ENCODE results near the gene C21orf91.

C21orf91 gene

GRCh38 chr21:17797967-17798366 is 21.2 kb downstream of the C21orf91 start:
- DNase-seq (ENCODE audit: low spot score), result no peak

- no peak for DNase-seq (ENCODE audit: low spot score)
These were observed 22.7 kb downstream of the C21orf91 start for GRCh38 chr21:17796503-17796902.

DNA sequence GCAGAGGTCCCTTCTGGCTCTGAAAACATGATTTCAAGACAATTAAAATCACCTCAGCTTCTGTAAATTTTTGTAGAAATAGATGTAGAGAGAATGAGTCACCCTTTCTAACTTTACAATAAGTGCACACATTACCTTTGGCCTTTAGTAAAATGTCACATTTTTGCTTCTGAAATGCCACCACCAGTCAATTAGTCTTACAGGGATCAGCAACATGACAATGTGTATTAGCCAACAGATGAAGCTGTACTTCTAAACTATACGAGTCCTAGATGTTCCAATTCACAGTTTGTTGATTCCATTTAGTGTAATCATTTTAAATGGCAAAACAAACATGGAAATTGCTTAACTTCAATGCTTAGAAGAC is 23.1 kb downstream of the C21orf91 start:
- DNase-seq (ENCODE audit: low spot score), result no peak

GRCh38 chr21:17795146-17796036 is 23.8 kb downstream of the C21orf91 start:
- DNase-seq (ENCODE audit: low spot score), result no peak

DNA sequence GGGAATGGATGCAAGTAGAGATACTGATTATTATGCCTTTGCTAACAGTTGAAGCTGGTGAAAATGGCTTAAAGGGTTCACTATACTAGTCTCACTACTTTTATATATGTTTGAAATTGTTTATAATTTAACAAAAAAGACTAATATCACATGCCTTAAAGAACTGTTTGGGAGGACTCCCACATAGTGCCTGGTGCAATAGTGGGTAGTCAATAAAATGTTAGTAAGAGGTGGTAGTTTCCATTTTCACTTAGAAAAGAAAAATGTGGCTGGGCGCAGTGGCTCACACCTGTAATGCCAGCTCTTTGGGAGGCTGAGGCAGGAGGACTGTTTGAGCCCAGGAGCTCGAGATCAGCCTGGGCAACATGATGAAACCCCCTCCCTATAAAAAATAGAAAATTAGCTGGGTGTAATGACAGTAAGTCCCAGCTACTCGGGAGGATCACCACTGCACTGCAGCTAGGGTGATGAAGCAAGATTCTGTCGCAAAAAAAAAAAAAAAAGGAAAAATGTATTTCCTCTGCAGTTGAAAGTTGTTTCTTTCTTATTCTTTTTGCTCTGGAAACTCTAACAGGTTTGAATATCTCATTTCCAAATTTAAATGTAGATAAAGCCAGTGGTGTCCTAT is 24.5 kb downstream of the C21orf91 start:
- no peak for DNase-seq (ENCODE audit: low spot score)

DNA sequence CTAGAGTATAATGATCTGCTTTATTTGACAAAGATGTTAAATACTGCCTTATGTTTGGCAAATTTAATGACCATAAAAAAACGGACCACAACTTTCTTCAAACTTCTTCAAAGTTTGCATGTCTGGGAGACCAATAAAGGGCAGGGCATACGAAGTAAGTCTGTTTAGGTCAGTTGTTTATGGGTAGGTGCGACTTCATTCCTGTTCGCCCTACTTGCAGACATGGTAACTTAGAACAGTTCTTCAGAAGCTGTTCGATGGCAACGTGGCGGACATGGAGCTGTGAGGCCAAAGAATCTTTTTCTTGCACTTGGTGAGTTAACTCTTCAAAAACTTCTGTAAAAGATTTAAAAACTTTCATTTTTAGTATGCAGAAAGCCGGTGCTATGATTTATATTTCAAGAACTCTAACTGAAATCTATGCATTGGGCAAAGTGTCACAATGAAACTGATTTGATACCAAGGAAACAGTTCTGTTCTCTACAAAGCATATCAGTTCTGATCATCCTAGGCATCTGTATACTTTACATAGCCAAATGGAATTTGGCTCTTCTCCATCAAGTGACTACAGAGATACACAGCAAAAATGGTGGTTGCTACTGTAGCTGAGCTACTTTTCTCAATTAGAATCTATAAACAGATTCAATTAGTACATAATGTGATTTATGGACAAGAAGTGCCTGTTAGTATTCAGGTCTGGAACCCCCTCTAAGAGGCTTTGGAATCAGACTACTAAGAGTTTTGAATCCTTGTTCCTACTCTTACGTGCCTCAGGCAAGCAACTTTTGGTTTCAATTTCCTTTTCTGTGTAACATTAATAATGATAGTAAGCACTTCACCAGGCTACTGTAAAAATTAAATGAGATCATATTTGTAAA is 25.7 kb downstream of the C21orf91 start:
- DNase-seq (ENCODE audit: low spot score), result no peak

DNA sequence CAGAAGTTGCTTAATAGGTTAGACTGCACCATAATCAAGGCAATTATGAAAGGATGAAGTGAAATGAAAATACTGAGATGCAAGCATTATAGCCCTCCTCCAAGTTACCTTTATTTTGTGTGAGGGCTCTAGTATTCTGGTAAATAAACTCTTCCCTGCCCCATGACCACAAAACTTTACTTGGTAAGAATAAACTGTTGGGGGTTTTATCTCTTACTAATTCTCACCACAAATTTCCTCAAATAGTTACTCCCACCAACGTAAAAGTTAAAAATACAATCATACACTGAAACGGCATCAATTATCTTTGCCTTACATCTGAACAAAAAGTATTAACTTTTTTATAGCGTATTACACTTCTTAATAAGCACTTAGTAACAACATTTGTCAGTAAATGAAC is 29.5 kb downstream of the C21orf91 start:
- no peak for DNase-seq (ENCODE audit: low spot score)

- no peak for DNase-seq (ENCODE audit: low spot score)
These were observed 30.1 kb downstream of the C21orf91 start for GRCh38 chr21:17789069-17789468.

GRCh38 chr21:17786851-17787181 is 32.3 kb downstream of the C21orf91 start:
- no peak for DNase-seq (ENCODE audit: low spot score)

DNA sequence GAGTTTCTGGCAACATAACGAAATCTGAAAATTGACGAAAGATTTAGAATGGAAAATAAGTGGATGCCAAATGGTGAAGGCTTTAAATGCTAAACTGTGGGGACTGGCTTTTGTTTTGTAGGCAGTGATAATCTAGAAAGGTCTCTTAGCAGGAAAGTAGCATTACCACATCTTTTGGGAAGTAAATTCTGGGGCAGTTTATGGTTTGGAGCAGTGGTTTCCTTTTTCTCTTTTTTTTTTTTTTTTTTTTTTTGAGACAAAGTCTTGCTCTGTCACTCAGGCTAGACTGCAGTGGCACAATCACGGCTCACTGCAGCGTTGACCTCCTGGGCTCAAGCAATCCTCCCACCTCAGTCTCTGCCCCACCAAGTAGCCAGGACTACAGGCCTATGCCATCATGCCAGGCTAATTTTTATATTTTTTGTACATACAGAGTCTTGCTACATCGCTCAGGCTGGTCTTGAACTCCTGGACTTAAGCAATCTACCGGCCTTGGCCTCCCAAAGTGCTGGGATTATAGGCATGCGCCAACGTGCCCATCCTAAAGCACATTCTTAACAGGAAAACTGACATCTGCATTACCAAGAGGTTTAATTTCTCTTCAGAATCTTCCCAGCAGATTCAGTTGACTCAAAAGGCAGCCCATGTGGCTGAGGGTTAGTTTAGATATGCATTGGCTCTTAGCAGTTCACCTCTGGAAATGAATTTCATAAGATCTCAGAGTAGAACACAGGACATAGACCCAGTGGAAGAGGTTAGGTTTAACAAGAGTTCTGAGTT is 32.9 kb downstream of the C21orf91 start:
- no peak for DNase-seq (ENCODE audit: low spot score)

DNA sequence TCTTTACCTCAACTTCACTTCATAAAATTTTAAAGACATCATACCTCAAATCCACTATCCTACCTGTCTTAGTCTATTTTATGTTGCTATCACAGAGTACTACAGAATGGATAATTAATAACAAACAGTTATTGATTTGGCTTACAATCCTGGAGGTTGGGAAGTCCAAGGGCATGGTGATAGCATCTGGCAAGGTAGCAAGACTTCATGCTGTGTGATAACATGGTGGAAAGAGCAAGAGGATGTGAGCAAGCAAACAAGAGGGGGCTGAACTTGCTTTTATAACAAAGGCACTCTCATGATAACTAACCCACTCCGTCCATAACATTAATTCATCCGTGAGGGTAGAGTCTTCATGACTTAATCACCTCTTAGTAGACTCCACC is 33.8 kb downstream of the C21orf91 start:
- no peak for DNase-seq (ENCODE audit: low spot score)

DNA sequence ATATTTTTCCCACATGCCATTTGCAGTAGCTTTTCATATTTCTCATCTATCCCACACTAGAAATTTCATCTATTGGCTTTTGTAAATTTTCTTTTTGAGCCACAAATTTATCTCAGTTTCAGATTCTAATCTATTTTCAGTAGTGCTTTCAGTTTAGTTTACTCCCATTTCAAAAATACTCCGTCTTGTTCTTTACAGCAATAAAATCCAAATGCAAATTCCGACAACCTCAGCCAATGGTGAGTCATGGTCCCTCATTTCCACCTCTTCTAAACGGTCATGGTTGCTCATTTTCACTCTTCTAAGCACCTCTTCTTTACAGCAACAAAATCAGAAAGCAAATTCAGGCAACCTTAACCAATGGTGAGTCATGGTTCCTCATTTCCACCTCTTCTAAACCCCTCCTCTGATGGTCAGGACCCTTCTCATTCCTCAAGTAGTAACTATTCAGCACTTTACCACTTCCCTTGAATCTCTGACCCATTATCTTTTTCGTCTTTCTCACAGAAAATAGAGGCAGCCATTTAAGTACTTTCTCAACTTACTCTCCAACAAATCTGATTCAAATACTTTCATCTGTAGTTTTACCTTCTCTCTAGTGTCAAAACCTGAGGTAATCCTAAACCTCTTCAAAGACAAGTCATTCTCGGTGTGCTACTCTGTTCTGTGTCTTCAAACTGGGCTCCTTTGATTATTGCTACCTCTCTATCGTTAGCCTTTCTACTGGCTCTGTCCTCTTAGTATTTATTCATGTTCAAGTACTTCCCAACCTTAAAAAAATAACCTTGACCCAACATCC is 34.4 kb downstream of the C21orf91 start:
- no peak for DNase-seq (ENCODE audit: low spot score)

- no peak for DNase-seq (ENCODE audit: low spot score)
These were observed 35.0 kb downstream of the C21orf91 start for GRCh38 chr21:17784180-17784598.

GRCh38 chr21:17783481-17784179 is 35.5 kb downstream of the C21orf91 start:
- DNase-seq (ENCODE audit: low spot score), result no peak

GRCh38 chr21:17783003-17783402 is 36.2 kb downstream of the C21orf91 start:
- no peak for DNase-seq (ENCODE audit: low spot score)

DNA sequence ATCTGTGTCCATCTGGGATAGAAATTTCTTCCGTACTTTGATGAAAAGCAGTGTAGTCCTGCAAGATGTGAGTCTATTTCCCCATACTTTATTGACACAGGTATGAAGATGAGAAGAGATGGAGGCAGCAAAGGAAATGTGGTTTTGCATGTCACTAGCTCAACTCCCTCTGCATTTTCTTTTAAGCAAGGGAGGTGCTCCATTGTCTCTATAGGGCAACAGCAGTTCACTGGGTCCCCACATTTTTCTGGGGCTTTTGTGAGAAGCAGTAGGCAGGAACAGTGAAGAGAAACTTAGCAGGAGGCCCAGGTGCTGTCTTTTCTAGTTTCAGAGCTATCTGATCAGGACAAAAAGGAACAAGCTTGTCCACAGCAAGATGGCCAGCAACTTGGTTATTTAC is 37.1 kb downstream of the C21orf91 start:
- DNase-seq (ENCODE audit: low spot score), result no peak

GRCh38 chr21:17781524-17781923 is 37.6 kb downstream of the C21orf91 start:
- no peak for DNase-seq (ENCODE audit: low spot score)

DNA sequence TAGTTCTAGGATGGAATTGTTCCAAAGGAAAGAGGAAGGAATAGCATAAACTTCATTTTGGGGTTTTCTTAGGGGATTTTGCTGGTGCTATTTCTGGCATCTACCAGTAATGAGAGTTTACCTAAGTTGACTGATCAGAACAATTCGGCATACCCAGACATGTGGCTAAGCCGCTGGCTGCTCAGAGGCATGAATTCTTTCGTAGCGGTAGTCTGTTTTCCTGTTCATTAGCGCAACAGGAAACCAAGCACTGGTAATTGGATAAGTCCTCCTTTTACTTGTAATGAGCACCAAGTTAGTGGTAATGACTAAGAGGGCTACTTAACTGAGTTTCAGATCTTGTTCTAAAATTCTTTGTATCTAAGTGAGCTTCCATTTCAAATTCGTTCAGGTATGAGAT is 38.6 kb downstream of the C21orf91 start:
- DNase-seq (ENCODE audit: low spot score), result no peak

DNA sequence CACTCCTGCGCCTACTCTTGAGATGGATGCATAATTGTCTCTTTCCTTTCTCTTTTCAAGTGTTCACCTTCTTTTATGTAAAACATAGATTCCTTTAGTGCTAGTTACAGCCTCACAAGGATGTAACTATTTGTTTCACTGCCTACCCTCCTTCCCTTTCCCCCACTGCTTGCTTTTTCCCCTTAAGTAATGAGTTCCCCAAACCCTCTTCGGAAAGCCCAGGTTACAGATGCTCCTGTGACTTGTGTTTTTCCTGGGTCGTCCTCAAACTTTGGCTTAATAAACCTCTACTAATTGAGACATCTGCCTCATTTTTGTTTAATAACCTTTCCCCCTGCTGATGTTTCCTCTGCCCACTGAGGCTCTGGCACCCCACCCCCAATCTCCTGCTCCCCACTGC is 39.2 kb downstream of the C21orf91 start:
- no peak for DNase-seq (ENCODE audit: low spot score)

GRCh38 chr21:17779496-17779895 is 39.7 kb downstream of the C21orf91 start:
- no peak for DNase-seq (ENCODE audit: low spot score)
